CD4-positive, alpha-beta T cell (primary cell): ENCODE data around the gene REL. TPM values are rescaled to one million over a fixed set of nuclear protein-coding genes. Genes with fewer than 3 reads are reported as not detected.
"Not testable (repeated sequence)": the region's sequence is repeated elsewhere in the genome, so short reads cannot be mapped to it uniquely, and the experiment has no call there.

Source experiments
- ATAC-seq: fragments of 200-7000 bp; cut with Tn5 transposase; one replicate; pipeline ENCODE4 v1.10.0; 2022; ENCODE audit warnings: mild to moderate bottlenecking; ENCODE audit not compliant: poor library complexity
- CTCF ChIA-PET: fragments of 350-600 bp; sonication (Branson Sonifier 250); formaldehyde crosslinking; loops from one replicate; lab custom pipeline; 2021; ENCODE audit warnings: antibody characterized with exemption, inconsistent platforms; lab: Charles Lee
- POLR2A ChIA-PET: fragments of 350-600 bp; sonication (Branson Sonifier 250); formaldehyde crosslinking; loops from one replicate; lab custom pipeline; 2021; ENCODE audit warnings: antibody characterized with exemption, inconsistent platforms; lab: Charles Lee
- DNase-seq, 14 experiments: peaks; one replicate each; pipeline ENCODE4 v3.0.0-alpha.2; 2013 to 2020; ENCODE audit warnings: mixed read lengths in 2 of 14
- H3K27ac ChIP-seq, 2 donors: one replicate each; pipeline versions ENCODE4 v1.5.1 to v1.7.0; 2013; ENCODE audit warnings: low read length in 2 of 2, low read depth in 1 of 2, mild to moderate bottlenecking in 1 of 2
- H3K27me3 ChIP-seq, 2 experiments: 1 replicate in 1 of 2; 2 replicates in 1 of 2; pipeline versions ENCODE4 v1.6.1 to v1.7.0; 2013; ENCODE audit warnings: low read length in 2 of 2, control low read depth in 1 of 2, mild to moderate bottlenecking in 1 of 2, moderate library complexity in 1 of 2; ENCODE audit not compliant: insufficient read depth in 2 of 2, control insufficient read depth in 1 of 2
- H3K36me3 ChIP-seq: one replicate; pipeline ENCODE4 v1.6.1; 2013; ENCODE audit warnings: low read length, control low read depth; ENCODE audit not compliant: insufficient read depth
- H3K4me1 ChIP-seq: one replicate; pipeline ENCODE4 v1.6.1; 2013; ENCODE audit warnings: low read length, control low read depth; ENCODE audit not compliant: insufficient read depth
- H3K4me3 ChIP-seq: one replicate; pipeline ENCODE4 v1.5.1; 2013; ENCODE audit warnings: mild to moderate bottlenecking, low read length, moderate library complexity
- H3K9me3 ChIP-seq, 2 experiments: 1 replicate in 1 of 2; 2 replicates in 1 of 2; pipeline versions ENCODE4 v1.6.1 to v1.7.0; 2013; ENCODE audit warnings: low read length in 2 of 2, mild to moderate bottlenecking in 2 of 2, control low read depth in 1 of 2, moderate library complexity in 1 of 2; ENCODE audit not compliant: control insufficient read depth in 1 of 2, insufficient read depth in 1 of 2
- H3K27ac Mint-ChIP-seq: one replicate; pipeline ENCODE4 v1.8.0; 2020; ENCODE audit warnings: mixed read lengths
- H3K27me3 Mint-ChIP-seq: one replicate; pipeline ENCODE4 v1.8.0; 2021; ENCODE audit warnings: mixed read lengths
- H3K36me3 Mint-ChIP-seq: one replicate; pipeline ENCODE4 v1.8.0; 2021; ENCODE audit warnings: low read depth, mixed read lengths
- H3K4me1 Mint-ChIP-seq: one replicate; pipeline ENCODE4 v1.8.0; 2021; ENCODE audit warnings: low read depth, mixed read lengths
- H3K4me3 Mint-ChIP-seq: one replicate; pipeline ENCODE4 v1.8.0; 2020; ENCODE audit warnings: mild to moderate bottlenecking, mixed read lengths
- H3K9me3 Mint-ChIP-seq: one replicate; pipeline ENCODE4 v1.8.0; 2020; ENCODE audit warnings: mixed read lengths
- CTCF ChIP-seq: fragments of 200-600 bp; IDR thresholded peaks from one replicate; pipeline ENCODE4 v1.8.0; 2022; ENCODE audit warnings: antibody characterized with exemption, mild to moderate bottlenecking
- intact Hi-C, 2 experiments: fragments of 100-400 bp; cut with DNase I in 1 of 2; cut with micrococcal nuclease in 1 of 2; formaldehyde crosslinking; loops; one replicate each; pipeline versions ENCODE4 v1.15.1 to v1.9.0; 2023 to 2025; cut with DNase I, micrococcal nuclease
- total RNA-seq, 174 experiments: library from RNA in 2 of 174; stranded (reverse) in 2 of 174; gene quantifications; one replicate each; pipeline ENCODE4 v1.2.3 and lab custom pipeline; 2021 to 2026

The REL gene
- total RNA-seq, 2 experiments from 2014 or later: 91.9 to 99.9 TPM

- no peak overlapping the region for H3K4me3 ChIP-seq
- DNase-seq (peak in 2 of 14 experiments; percentile 23 to 24), ATAC-seq (no peak)
- H3K9me3 Mint-ChIP-seq: no peaks in the 10 kb centered on the region
- TF ChIP-seq CTCF: no peak
- no peaks in the 10 kb centered on the region for H3K9me3 ChIP-seq
- ChIA-PET POLR2A (no interaction called here), CTCF (no interaction called here)
- peak overlapping the region; percentile 29 for H3K27ac Mint-ChIP-seq
- H3K4me1 ChIP-seq: no peaks in the 10 kb centered on the region
- peaks cover 73% of the 10 kb centered on the region for H3K4me1 Mint-ChIP-seq
- H3K27me3 Mint-ChIP-seq: no peaks in the 10 kb centered on the region
- no peaks in the 10 kb centered on the region for H3K36me3 ChIP-seq
- no peak overlapping the region for H3K27ac ChIP-seq
- H3K4me3 Mint-ChIP-seq: peak overlapping the region; percentile 74
- intact Hi-C loops: loop anchor here (5.0 to 10.0 kb wide), 3 partner anchors 109 to 182 kb away; partner anchors contain the start of genes PEX13 (in 1 of the 2), PUS10 (in 1 of the 2) and SANBR (in 1 of the 2)
- H3K36me3 Mint-ChIP-seq: peaks cover 50% of the 10 kb centered on the region
- H3K27me3 ChIP-seq: no peaks in the 10 kb centered on the region
Measured at GRCh38 chr2:60885683-60886082, 4.3 kb downstream of the REL start.

GRCh38 chr2:60886991-60887390 is 5.6 kb downstream of the REL start:
- ChIA-PET CTCF (interaction anchor here (0.6 to 1.4 kb wide), 2 partner anchors 22 to 81 kb away, joined by 4 to 6 read pairs; no protein-coding TSS in a partner anchor), POLR2A (interaction anchor here (1.1 to 1.3 kb wide), 2 partner anchors 19 to 67 kb away, joined by 4 read pairs; no protein-coding TSS in a partner anchor)
- H3K4me1 ChIP-seq: no peaks in the 10 kb centered on the region
- no peaks in the 10 kb centered on the region for H3K9me3 ChIP-seq
- no peak overlapping the region for H3K27ac Mint-ChIP-seq
- H3K27me3 ChIP-seq: no peaks in the 10 kb centered on the region
- intact Hi-C loops: loop anchor here (5.0 to 10.0 kb wide), 3 partner anchors 108 to 180 kb away; partner anchors contain the start of genes PEX13 (in 1 of the 2), PUS10 (in 1 of the 2) and SANBR (in 1 of the 2)
- no peaks in the 10 kb centered on the region for H3K27me3 Mint-ChIP-seq
- peaks cover 53% of the 10 kb centered on the region for H3K36me3 Mint-ChIP-seq
- peaks cover 84% of the 10 kb centered on the region for H3K4me1 Mint-ChIP-seq
- no peak for ATAC-seq
- TF ChIP-seq CTCF: no peak
- no peak overlapping the region for H3K4me3 ChIP-seq
- H3K4me3 Mint-ChIP-seq: peak overlapping the region; percentile 26
- no peak overlapping the region for H3K27ac ChIP-seq
- H3K36me3 ChIP-seq: peaks cover 6% of the 10 kb centered on the region
- H3K9me3 Mint-ChIP-seq: no peaks in the 10 kb centered on the region
- DNase-seq: no peak

GRCh38 chr2:60888853-60889252 is 7.5 kb downstream of the REL start:
- H3K4me3 Mint-ChIP-seq: no peak overlapping the region
- H3K27me3 Mint-ChIP-seq: no peaks in the 10 kb centered on the region
- no peaks in the 10 kb centered on the region for H3K9me3 Mint-ChIP-seq
- H3K4me3 ChIP-seq: no peak overlapping the region
- ATAC-seq (no peak), DNase-seq (no peak)
- H3K36me3 ChIP-seq: peaks cover 20% of the 10 kb centered on the region
- H3K27ac Mint-ChIP-seq: no peak overlapping the region
- no peaks in the 10 kb centered on the region for H3K9me3 ChIP-seq
- TF ChIP-seq CTCF: no peak
- ChIA-PET POLR2A (no interaction called here), CTCF (no interaction called here)
- intact Hi-C loops: loop anchor here (5.0 to 10.0 kb wide), 3 partner anchors 106 to 178 kb away; partner anchors contain the start of genes PEX13 (in 1 of the 2), PUS10 (in 1 of the 2) and SANBR (in 1 of the 2)
- no peaks in the 10 kb centered on the region for H3K27me3 ChIP-seq
- H3K36me3 Mint-ChIP-seq: peaks cover 53% of the 10 kb centered on the region
- H3K4me1 Mint-ChIP-seq: peaks cover 77% of the 10 kb centered on the region
- no peak overlapping the region for H3K27ac ChIP-seq
- no peaks in the 10 kb centered on the region for H3K4me1 ChIP-seq

GRCh38 chr2:60889581-60890392 is 8.4 kb downstream of the REL start:
- CTCF ChIA-PET: not testable (repeated sequence)

More at GRCh38 chr2:60889581-60890392, 8.4 kb downstream of the REL start:
- H3K27me3 Mint-ChIP-seq, H3K9me3 Mint-ChIP-seq, H3K27me3 ChIP-seq, POLR2A ChIA-PET, ATAC-seq, H3K9me3 ChIP-seq, H3K4me3 ChIP-seq, DNase-seq, H3K27ac ChIP-seq, H3K4me1 ChIP-seq, H3K4me3 Mint-ChIP-seq, H3K27ac Mint-ChIP-seq: not testable (repeated sequence)
- intact Hi-C loops: loop anchor here (5.0 to 10.0 kb wide), 3 partner anchors 105 to 178 kb away; partner anchors contain the start of genes PEX13 (in 1 of the 2), PUS10 (in 1 of the 2) and SANBR (in 1 of the 2)
- Mint-ChIP-seq H3K4me1 (peaks cover 75% of the 10 kb centered on the region), H3K36me3 (peaks cover 63% of the 10 kb centered on the region)
- peaks cover 22% of the 10 kb centered on the region for H3K36me3 ChIP-seq
